SU-DHL-6 (cell line): ENCODE data around the gene CSTB.

Experiments used
- CTCF ChIP-seq: fragments of 200-600 bp; sonication (generic); IDR thresholded peaks from one replicate; pipeline ENCODE4 v1.5.1; 2017; ENCODE audit warnings: antibody characterized with exemption, mild to moderate bottlenecking, low read length, moderate library complexity; ENCODE audit not compliant: insufficient read depth, poor library complexity, severe bottlenecking
- EZH2phosphoT487 ChIP-seq: fragments of 200-600 bp; sonication (generic), shearing (Covaris generic); conservative IDR thresholded peaks from 2 replicates; pipeline ENCODE4 v1.6.1; 2018; ENCODE audit warnings: mild to moderate bottlenecking, antibody characterized with exemption, low read length, moderate library complexity, mixed read lengths

- TF ChIP-seq CTCF (no peak), EZH2phosphoT487 (no peak)
Observed at GRCh38 chr21:43817157-43818086, 41.3 kb upstream of the CSTB start.
